Gastroesophageal sphincter (tissue), 3 donors: ENCODE results near the gene GAD2.

Source experiments
- CTCF ChIP-seq, 4 experiments: fragments of 200-600 bp in 2 of 4; fragments of 450-650 bp in 2 of 4; sonication (generic) in 1 of 4; IDR thresholded peaks; one replicate each; pipeline ENCODE4 v1.5.1; 2017 to 2019; ENCODE audit warnings: antibody characterized with exemption in 4 of 4, mild to moderate bottlenecking in 2 of 4, moderate library complexity in 2 of 4
- POLR2A ChIP-seq, 2 donors: fragments of 450-650 bp; IDR thresholded peaks; one replicate each; pipeline ENCODE4 v1.6.1; 2017; ENCODE audit warnings: antibody characterized with exemption in 2 of 2, mild to moderate bottlenecking in 2 of 2, moderate library complexity in 1 of 2

- no peak for TF ChIP-seq CTCF (IDR thresholded peaks at IDR 0.05)
- TF ChIP-seq POLR2A (IDR thresholded peaks at IDR 0.05) = no peak
Observed at GRCh38 chr10:26327811-26328210, 111.2 kb downstream of the GAD2 start.
